Stimulated activated CD8-positive, alpha-beta memory T cell treated with anti-CD3 and anti-CD28 coated beads, Interleukin-4, amount 100 ng/mL, for 24 hours (primary cell): ENCODE data around the gene COPB1.
A peak's percentile ranks its signal among the peaks of the same experiment; 100 is the strongest.

Experiments used
- DNase-seq: peaks from one replicate; pipeline ENCODE4 v3.0.0-alpha.2; 2020; ENCODE audit warnings: low read depth

COPB1 gene

GRCh38 chr11:14424096-14424495 lies 75.5 kb downstream of the COPB1 start:
- DNase-seq: no peak

GRCh38 chr11:14423633-14424032 lies 76.0 kb downstream of the COPB1 start:
- DNase-seq: no peak

- no peak for DNase-seq
Observed at GRCh38 chr11:14422814-14423182, 76.8 kb downstream of the COPB1 start.

GRCh38 chr11:14422052-14422813 lies 77.4 kb downstream of the COPB1 start:
- DNase-seq: no peak

GRCh38 chr11:14420223-14420622 lies 79.4 kb downstream of the COPB1 start:
- no peak for DNase-seq

- DNase-seq: no peak
Observed at GRCh38 chr11:14418801-14419417, 80.7 kb downstream of the COPB1 start.

- DNase-seq: no peak
Observed at GRCh38 chr11:14417617-14418374, 81.8 kb downstream of the COPB1 start.

- no peak for DNase-seq
Observed at GRCh38 chr11:14417186-14417585, 82.4 kb downstream of the COPB1 start.

GRCh38 chr11:14414470-14415461 lies 84.8 kb downstream of the COPB1 start:
- DNase-seq: peak; percentile 67

- no peak for DNase-seq
Observed at GRCh38 chr11:14413307-14414069, 86.1 kb downstream of the COPB1 start.

GRCh38 chr11:14411818-14412217 lies 87.8 kb downstream of the COPB1 start:
- no peak for DNase-seq

GRCh38 chr11:14409891-14410290 lies 89.7 kb downstream of the COPB1 start:
- no peak for DNase-seq

- DNase-seq: no peak
Observed at GRCh38 chr11:14408612-14409011, 91.0 kb downstream of the COPB1 start.
